ENCODE data around the gene ZNF784.

The ZNF784 gene

GRCh38 chr19:55643003-55643886, 18.9 kb upstream of the ZNF784 start, which contains the start of gene ZNF581 (continued):
- TF ChIP-seq ZNF707 (tag by site-specific recombination; IDR thresholded peaks at IDR 0.05) (no peak), ZBTB6 (tag by site-specific recombination; IDR thresholded peaks at IDR 0.05) (peak; percentile 64; the same call in 1 of the 2 replicates), PATZ1 (tag by site-specific recombination; IDR thresholded peaks at IDR 0.05) (peak; percentile 97), REST (tag by site-specific recombination; IDR thresholded peaks at IDR 0.05) (peak; percentile 56; the same call in 1 of the 2 replicates), ZNF585B (tag by site-specific recombination; IDR thresholded peaks at IDR 0.05) (no peak), ZIC2 (tag by site-specific recombination; IDR thresholded peaks at IDR 0.05) (no peak), GLI4 (tag by site-specific recombination; IDR thresholded peaks at IDR 0.05) (peak; percentile 96), ZNF549 (tag by site-specific recombination; IDR thresholded peaks at IDR 0.05) (no peak), ZNF704 (tag by site-specific recombination; IDR thresholded peaks at IDR 0.05) (no peak), ZNF37A (tag by site-specific recombination; IDR thresholded peaks at IDR 0.05) (no peak), ZBTB20 (tag by site-specific recombination; IDR thresholded peaks at IDR 0.05) (peak; percentile 77), ZBTB48 (tag by site-specific recombination; IDR thresholded peaks at IDR 0.05) (peak; percentile 82), ZNF600 (tag by site-specific recombination; IDR thresholded peaks at IDR 0.05) (peak; percentile 91)

- Histone ChIP-seq H3K27ac (ENCODE audit: extremely low read depth, low read depth, low read length) (peak overlapping the region; percentile 83), H3K4me1 (ENCODE audit: control insufficient read depth, insufficient read depth, low read length) (peaks cover 25% of the 10 kb centered on the region)
- POLR2A ChIA-PET: interaction anchor here (0.6 to 2.2 kb wide), 7 partner anchors 8 to 43 kb away, joined by 3 to 36 read pairs (median 5); partner anchors contain the start of genes FIZ1, U2AF2 and ZNF784
- TF ChIP-seq HOXA7 (CRISPR knock-in tag; IDR thresholded peaks at IDR 0.05; ENCODE audit: borderline replicate concordance) (no peak), SCRT2 (tag by site-specific recombination; IDR thresholded peaks at IDR 0.05) (peak; percentile 26; the same call in 1 of the 2 replicates), ZNF175 (tag by site-specific recombination; IDR thresholded peaks at IDR 0.05) (no peak), ZBTB6 (tag by site-specific recombination; IDR thresholded peaks at IDR 0.05) (no peak), HOXD13 (CRISPR knock-in tag; IDR thresholded peaks at IDR 0.05; ENCODE audit: borderline replicate concordance) (no peak), ZNF366 (tag by site-specific recombination; conservative IDR thresholded peaks at IDR 0.05) (peak; percentile 39), ZBTB10 (tag by site-specific recombination; IDR thresholded peaks at IDR 0.05) (peak; percentile 38; the same call in 1 of the 2 replicates), ZNF558 (tag by site-specific recombination; IDR thresholded peaks at IDR 0.05) (no peak)
These were observed 18.0 kb upstream of the ZNF784 start for GRCh38 chr19:55642153-55643002.

More at GRCh38 chr19:55642153-55643002, 18.0 kb upstream of the ZNF784 start:
- H3K36me3 ChIP-seq (ENCODE audit: control insufficient read depth in 2 of 2, insufficient read depth in 1 of 2, low read length in 2 of 2): peaks cover 17 to 29% of the 10 kb centered on the region in 2 experiments; a peak in 2 of 3 replicates
- H3K4me3 ChIP-seq (ENCODE audit: low read depth, low read length): peak overlapping the region; percentile 61
- CTCF ChIA-PET: interaction anchor here (0.7 to 1.9 kb wide), 5 partner anchors 8 to 51 kb away, joined by 3 to 8 read pairs (median 4); no protein-coding TSS in a partner anchor
- no peaks in the 10 kb centered on the region for H3K9me3 ChIP-seq (ENCODE audit: control insufficient read depth, insufficient read depth, low read depth, low read length)
